ENCODE data around the gene MAPK8.

- TF ChIP-seq ZNF571 (tag by site-specific recombination; IDR thresholded peaks at IDR 0.05) (no peak), ZNF585B (tag by site-specific recombination; IDR thresholded peaks at IDR 0.05) (no peak)
These were observed 164.7 kb downstream of the MAPK8 start for GRCh38 chr10:48470893-48471805.

Data from HEK293 (cell line).